Muscle of arm (tissue), 12 donors: ENCODE data around the gene PSMG2. TPM values are rescaled to one million over a fixed set of nuclear protein-coding genes. Genes with fewer than 3 reads are reported as not detected.
"Not testable (repeated sequence)": the region's sequence is repeated elsewhere in the genome, so short reads cannot be mapped to it uniquely, and the experiment has no call there.

ENCODE experiments used
- DNase-seq: peaks from one replicate; pipeline ENCODE4 v3.0.0-alpha.2; 2013
- polyA plus RNA-seq, 12 donors: library from polyadenylated mRNA; unstranded; fragments of 120-200 nt; gene quantifications; one replicate each; pipeline ENCODE4 v1.2.1, GENCODE V29; 2013; ENCODE audit not compliant: insufficient read length in 12 of 12

Gene PSMG2
- polyA plus RNA-seq, 12 donors = 41.9 to 74.3 (median 51.0) TPM; not detected in 1

DNA sequence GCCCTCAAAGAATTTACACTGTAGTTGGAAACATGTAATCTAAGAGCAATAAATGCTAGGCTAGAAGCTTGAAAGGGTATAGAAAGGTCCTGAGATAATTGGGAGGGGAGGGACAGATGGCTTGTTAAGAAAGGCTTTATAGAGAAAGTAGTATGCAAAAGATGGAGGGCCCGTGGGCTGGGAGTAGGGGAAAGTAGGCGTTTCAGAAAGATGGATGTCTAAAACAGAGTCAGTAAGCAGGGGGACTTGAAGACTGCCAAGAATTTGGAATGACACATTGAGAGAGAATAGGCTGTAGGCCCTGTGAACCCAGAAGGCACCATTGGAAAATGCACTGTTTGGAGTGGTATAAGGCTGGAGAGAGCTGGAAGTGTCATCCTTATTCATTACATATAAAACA, 822 bp downstream of the PSMG2 start:
- no peak for DNase-seq

- DNase-seq = no peak
Measured at GRCh38 chr18:12711446-12711845, 8.6 kb downstream of the PSMG2 start.

- DNase-seq = no peak
Measured at GRCh38 chr18:12721495-12722275, 18.8 kb downstream of the PSMG2 start.

DNA sequence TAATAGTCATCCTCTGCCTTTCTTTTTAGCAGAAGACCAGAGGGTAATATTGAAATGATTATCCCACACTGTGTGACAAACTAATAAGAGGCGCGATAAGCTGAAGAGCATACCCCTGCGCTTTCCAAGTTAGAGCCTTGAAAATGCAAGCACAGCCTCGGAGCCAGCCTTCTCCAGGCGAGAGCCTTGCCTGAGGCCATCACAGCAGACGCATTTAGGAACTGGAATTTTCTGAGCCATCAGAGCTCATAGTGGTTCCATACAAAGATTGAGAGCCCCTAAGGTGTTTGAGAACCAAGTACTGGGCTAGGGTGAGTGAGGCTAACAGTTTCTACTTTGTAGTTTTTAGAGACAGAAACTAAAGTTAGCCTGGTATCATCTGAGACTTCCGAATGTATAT, 19.9 kb downstream of the PSMG2 start:
- DNase-seq = no peak

DNA sequence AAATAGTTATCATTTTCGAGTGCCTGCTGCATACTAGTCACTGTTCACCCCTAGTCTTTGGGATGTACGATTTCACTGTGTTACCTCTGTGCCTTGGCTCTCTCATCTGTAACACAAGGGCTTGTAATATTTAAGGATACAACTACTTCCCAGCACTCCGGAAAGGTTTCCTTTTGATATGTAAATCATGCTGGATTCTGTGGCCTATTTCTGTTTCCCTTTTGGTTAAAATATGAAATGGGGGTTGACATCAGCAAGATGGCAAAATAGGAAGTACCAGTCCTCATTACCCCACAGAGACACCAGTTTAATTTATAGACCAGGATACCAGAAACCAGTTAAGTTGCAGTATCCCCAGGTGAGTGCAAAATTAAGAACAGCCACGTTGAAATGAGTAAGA, 23.5 kb downstream of the PSMG2 start:
- DNase-seq = no peak

DNA sequence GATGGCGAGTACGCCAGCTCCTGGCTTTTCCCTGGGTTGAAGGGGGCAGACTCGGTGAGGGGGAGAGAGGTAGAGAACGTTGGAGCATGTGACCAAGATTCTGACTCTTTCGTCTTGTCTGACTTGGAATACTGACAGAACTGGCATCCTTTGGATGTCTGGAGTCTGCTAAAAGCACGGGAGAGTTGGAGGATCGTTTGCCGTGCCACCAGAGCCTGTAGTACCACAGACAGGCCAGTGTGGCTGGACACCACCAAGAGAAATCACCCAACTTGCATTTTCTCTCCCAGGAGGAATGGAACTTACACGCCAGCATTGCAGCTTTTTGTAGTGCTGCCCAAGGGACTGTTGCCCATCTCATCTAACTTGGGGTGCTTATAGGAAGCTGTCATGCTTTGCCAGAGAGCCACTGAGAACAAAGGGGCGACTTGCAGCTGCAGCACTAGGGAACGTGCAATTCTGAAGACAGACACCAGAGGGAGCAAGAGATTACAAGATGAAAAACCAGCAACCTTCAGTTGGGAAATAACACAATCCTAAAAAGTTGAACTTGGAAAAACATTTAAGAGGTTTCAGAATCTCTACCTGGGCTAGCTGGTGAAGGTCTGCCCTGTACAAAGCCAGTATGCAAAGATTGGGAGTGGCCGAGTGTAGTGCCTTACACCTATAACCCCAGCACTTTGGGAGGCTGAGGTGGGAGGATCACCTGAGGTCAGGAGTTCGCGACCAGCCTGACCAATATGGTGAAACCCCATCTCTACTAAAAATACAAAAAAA, 24.1 kb downstream of the PSMG2 start:
- DNase-seq = peak; percentile 75

DNA sequence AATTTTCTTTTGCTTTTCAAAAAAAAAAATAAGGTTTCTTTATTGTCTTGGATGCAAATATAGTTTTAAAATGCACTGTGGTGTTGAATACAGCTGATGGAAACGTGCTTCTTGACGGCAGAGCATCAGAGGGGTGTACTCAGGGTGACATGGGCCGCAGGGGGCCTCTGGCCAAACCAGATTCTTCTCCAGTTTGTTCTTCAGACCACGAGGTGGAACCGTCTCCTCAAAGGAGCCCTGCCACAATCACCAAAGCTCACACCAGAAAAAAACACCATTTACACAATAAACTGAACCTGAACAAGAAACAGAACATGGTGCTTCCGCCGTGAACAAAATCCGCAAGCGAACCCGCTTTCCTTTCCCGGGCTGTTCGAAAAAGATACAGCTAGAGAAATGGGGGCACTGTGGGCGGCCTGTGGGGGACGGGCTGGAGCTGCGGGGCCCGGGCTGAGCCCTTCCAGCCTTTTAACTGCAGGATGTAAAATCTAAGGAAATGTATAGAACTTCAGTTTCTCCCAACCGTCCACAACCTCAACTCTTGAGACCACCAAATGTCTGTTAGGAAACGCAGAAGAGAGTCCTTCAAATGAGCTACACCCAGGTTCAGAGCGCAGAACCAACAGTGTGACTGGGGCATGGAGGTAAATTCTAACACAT, 34.5 kb downstream of the PSMG2 start:
- DNase-seq = no peak

- DNase-seq = no peak
Measured at GRCh38 chr18:12741351-12741750, 38.5 kb downstream of the PSMG2 start.

- DNase-seq = no peak
Measured at GRCh38 chr18:12742453-12742852, 39.6 kb downstream of the PSMG2 start.

DNA sequence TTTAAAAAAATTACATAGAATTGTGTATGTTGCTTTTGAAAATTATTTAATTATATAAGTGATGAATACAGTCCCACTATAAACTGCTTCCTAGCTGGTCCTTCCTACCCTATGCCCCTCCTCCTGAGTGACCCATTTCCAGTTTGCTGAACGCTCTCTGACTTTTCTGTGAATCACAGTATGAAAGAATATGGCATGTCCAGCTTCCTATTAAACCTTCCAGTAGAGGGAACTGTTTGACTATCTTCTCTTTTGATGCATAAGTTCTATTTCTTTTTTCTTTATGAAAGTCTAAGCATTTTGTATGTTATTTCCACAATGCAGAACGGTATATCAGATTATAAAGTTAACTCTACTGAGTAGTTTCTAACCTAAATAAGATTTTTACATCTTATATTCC, 41.3 kb downstream of the PSMG2 start:
- DNase-seq = peak; percentile 36

DNA sequence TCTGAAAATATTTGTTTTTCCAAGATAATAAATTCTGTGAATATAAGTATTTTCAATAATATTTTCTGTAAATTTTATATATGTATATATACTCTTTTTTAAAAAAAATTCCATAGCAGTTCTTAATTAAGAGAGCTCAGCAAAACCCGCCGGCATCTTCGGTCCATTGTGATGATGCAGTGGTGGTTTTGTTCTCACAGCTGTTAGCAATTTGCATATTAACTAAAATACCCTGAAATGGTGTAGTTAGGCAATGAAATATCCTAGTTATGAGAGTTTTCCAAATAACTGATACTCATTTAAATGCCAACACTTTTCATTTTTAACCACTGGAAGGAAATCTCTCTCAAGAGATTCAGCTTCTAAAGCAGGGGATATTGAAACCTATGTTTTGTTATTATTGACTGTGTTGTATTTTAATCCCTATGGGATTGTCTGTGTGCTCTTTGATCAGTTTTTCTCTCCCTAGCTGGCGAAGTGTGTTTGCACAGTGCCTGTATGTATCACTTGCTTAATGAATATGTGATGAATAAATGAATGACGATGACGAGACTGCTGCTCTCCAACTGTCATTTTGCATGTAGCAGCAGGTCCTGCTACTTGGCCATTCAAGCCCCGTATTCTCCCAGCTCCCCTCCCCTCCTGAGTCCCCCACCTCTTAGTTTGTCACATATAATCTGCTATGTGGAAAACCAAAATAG, 42.4 kb downstream of the PSMG2 start:
- no peak for DNase-seq

- no peak for DNase-seq
Measured at GRCh38 chr18:12747530-12748315, 44.9 kb downstream of the PSMG2 start.

DNA sequence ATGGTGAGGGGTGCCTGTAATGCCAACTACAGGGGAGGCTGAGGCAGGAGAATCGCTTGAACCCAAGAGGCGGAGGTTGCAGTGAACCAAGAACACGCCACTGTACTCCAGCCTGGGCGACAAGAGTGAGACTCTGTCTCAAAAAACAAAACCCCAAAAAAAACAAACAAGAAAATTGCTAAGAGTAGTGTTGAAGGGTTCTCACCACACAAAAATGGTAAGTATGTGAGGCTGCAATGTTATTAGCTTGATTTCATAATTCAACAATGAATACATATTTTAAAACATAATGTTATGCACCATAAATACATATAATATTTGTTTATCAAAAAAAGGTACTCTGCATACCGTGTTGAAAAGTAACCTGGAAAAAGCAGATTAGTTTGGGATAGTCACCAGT, 45.8 kb downstream of the PSMG2 start:
- DNase-seq = no peak

DNA sequence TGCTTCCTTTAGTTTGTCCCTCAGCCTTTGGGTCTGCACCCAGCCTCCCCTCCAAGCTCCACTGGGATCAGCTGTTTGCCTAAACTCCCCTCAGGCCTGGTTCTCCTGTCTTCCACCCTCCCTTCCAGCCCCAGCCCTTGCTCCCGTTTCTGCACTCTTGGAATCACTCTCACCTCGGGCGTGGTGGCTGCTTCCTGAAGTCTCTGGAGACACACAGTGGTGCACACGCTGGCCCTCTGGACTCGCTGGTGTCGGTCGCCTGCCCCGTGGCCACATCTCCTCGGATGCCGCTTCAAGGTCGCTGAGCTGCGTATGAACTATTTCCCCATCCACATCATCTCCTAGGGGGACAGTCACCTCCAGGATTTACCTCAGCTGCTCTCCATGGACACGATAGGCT, 46.3 kb downstream of the PSMG2 start:
- DNase-seq = no peak

- DNase-seq = no peak
Measured at GRCh38 chr18:12750076-12750714, 47.4 kb downstream of the PSMG2 start.

DNA sequence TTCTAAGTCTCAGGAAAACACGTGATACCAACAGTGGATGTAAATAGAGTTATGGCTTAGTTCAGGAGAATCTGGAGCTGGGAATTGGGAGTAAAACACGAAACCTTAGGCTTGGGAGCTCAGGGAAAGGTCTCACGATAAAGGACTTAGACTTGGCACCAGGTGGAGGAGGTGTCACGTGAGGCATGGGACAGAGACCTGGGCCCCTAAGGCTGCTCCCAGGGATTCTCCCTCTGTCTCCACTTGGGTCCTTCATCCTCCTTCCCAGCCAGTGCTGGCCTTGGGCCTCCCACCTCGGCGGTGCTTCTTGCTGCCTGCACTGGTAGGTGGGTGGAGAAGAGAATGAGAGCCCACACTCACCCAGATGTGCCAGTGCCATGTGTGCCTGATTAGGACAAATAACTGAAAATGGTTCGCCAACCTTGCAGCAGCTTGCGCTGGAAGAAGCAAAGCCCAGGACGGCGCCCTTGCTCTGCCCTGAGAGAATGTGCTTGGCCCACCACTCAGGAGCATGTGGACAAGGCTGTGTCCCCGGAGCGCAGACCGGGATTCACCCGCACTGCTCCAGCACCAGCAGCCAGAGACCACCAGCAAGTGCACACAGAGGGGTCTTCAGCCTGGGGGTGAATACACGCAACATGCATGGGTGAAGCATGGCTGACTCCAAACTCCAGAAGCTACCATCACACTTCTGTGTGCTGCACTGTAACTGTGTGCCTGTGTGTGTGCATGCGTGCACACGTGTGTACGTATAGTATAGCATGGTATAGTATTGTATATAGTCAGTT, 48.1 kb downstream of the PSMG2 start:
- no peak for DNase-seq

DNA sequence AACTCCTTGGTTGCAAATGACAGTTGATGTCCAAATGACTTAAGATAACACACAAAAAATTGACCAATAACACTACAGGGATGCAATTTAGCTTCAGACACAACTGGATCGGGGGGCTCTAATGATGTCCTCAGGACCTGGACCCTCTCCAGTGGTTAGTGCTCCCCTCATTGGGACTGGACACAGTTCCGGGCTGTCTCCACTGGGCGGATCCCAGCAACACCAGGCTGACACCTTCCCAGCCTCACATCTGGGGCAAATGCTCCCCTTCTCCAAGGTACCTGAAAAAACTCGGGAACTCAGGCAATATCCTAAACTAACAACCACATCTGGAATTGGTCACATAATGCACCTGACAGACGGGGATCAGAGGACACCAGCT, 48.7 kb downstream of the PSMG2 start:
- no peak for DNase-seq

DNA sequence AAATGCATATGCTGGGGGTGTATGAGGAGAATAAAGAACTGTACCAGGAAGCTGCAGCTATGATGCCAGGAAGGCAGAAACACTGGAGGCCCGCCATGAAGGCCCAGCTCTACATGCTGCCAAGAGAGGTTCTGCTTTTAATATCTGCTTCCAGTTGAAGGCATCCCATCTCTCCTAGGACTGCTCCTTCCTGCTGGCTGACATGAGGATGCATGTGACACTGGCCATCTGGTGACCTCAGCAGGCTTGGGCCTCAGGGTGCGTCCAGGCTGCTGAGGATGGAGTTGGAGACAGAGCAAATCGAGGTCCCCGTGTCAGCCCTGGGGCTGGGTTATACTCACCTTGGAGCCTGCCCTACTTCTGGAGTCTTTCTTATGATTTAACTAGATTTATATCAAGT, 49.0 kb downstream of the PSMG2 start:
- no peak for DNase-seq

DNA sequence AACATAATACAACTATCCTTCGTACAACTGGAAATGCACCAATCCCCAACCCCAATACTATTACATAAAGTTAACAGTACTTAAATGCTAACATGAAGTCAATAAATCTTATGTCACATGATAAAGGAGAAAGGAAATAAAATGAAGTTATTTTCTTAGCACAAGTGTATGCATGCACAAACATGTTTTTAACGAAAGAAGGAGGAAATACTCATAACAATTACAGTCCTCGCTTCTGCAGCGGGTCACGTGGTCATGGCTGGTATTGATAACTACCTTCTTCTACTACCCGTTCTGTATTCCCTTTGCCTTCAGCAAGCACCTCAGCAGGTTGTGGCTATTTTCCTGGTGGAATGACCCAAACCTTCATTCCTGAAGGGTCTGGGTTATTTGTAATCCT, 51.7 kb downstream of the PSMG2 start:
- no peak for DNase-seq

GRCh38 chr18:12755606-12756005, 52.8 kb downstream of the PSMG2 start:
- not testable (repeated sequence) for DNase-seq
